ENCODE measurements around the gene SYT1.

Gene SYT1

DNA sequence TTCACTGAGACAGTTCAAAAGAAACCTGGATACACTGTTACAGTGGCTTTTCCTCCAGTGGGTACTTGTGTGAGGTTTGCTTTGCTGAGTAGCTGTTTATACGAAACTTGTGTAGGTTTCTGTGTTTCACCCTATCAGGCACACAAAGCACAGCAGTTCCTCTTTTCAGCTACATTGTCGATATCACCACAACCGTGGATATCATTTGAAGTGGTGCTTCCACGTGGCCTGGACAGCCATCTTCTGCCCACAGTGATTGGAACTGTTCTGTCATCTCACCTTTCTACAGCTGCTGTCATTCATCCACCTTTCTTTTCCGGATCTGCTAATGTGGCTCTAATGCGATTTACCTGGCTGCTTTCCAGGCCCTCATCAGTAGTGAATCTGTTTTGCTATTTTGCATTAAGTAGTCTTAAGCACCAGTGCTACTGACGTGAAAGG is 368.8 kb downstream of the SYT1 start:
- H3K27me3 Mint-ChIP-seq, result no peaks in the 10 kb centered on the region
- no peaks in the 10 kb centered on the region for H3K4me1 Mint-ChIP-seq
- H3K36me3 Mint-ChIP-seq (ENCODE audit: insufficient read depth), result no peaks in the 10 kb centered on the region
- no peak overlapping the region for H3K27ac Mint-ChIP-seq (ENCODE audit: low read depth)
- no peak for ATAC-seq (replicated peaks; ENCODE audit: extremely low read depth, poor library complexity, severe bottlenecking)
- H3K9me3 Mint-ChIP-seq, result peaks cover 13% of the 10 kb centered on the region
- no peak for DNase-seq (ENCODE audit: low spot score in 2 of 2)
- no peak overlapping the region for H3K4me3 Mint-ChIP-seq

DNA sequence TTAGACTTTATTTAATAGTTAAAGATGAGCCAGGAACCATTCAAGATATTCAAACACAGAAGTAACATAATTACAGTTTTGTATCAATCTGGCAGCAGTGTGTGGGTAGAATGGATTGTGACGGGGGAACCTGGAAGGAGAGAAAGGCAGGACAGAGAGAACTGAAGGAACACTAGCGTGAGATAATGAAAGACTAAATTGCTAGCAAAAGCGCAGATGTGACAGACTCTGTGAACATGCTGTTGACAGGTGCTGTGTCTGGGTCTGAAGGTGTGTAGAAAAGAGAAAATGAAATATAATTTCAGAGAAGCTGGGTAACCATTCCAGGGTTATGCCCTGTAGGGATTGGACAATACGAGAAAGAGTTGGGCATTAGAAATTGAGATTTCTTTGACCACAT is 372.3 kb downstream of the SYT1 start:
- ATAC-seq (replicated peaks; ENCODE audit: extremely low read depth, poor library complexity, severe bottlenecking), result no peak
- Mint-ChIP-seq H3K27ac (ENCODE audit: low read depth) (no peak overlapping the region), H3K4me1 (no peaks in the 10 kb centered on the region), H3K9me3 (peaks cover 11% of the 10 kb centered on the region), H3K36me3 (ENCODE audit: insufficient read depth) (no peaks in the 10 kb centered on the region), H3K27me3 (no peaks in the 10 kb centered on the region), H3K4me3 (no peak overlapping the region)
- DNase-seq (ENCODE audit: low spot score in 2 of 2), result no peak

DNA sequence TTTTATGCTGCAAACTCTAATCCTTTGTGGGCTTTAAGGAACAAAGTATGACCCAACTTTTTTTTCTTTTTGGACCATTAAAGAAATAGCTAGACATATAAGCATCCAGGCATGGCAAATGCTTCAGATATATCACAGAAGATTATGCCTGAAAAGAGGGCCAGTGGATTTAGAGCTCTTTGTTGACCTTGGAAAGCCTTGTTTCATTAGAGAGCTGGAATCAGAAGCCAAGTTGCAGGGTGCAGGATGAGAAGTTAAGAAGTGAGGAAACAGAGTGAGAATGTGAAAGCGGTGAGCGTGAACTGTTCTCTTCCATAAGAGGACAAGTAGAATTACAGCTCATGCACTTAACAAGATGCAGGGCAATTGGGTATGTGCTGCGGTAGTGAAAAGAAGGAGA is 373.7 kb downstream of the SYT1 start:
- no peaks in the 10 kb centered on the region for H3K4me1 Mint-ChIP-seq
- no peaks in the 10 kb centered on the region for H3K27me3 Mint-ChIP-seq
- no peaks in the 10 kb centered on the region for H3K36me3 Mint-ChIP-seq (ENCODE audit: insufficient read depth)
- no peak overlapping the region for H3K4me3 Mint-ChIP-seq
- peaks cover 6% of the 10 kb centered on the region for H3K9me3 Mint-ChIP-seq
- no peak for DNase-seq (ENCODE audit: low spot score in 2 of 2)
- no peak overlapping the region for H3K27ac Mint-ChIP-seq (ENCODE audit: low read depth)
- no peak for ATAC-seq (replicated peaks; ENCODE audit: extremely low read depth, poor library complexity, severe bottlenecking)

DNA sequence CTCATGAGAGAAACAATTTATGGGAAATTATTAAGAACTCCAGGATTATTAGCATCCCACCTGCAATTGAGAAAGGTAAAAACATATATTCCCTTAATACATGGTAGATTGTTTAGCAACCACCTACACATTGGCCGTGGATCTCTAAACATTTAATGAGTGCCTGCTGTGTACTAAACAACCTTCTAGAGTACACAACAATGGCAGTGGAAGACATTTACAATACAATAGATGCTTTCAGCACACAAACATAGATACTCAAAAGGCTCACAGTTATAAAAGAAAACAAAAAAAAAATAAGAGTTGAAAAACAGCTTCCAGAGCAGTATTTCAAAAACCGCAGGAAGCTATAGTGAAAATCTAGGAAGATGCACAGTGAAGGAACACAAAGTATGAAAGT is 382.9 kb downstream of the SYT1 start:
- no peak for DNase-seq (ENCODE audit: low spot score in 2 of 2)
- no peak for ATAC-seq (replicated peaks; ENCODE audit: extremely low read depth, poor library complexity, severe bottlenecking)
- peaks cover 3% of the 10 kb centered on the region for H3K36me3 Mint-ChIP-seq (ENCODE audit: insufficient read depth)

DNA sequence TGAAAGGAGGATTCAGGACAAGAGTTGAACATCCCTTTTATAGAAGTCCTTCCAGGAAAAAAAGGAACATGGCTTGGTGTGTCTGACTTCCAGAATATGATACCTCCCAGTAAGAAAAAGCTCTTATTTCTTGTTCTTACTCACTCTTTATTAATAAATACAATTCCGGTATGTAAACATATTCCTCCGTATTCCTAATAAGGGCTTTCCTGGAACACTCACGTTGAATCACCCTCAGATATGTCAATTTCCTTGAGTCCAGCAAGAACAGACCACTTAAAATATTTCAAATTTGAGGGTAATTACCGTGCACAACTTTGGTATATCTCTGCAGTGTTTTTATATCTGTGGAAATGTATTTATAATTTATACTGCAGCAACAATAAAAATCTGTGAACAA is 385.6 kb downstream of the SYT1 start:
- Mint-ChIP-seq H3K27ac (ENCODE audit: low read depth) (no peak overlapping the region), H3K4me1 (no peaks in the 10 kb centered on the region), H3K36me3 (ENCODE audit: insufficient read depth) (peaks cover 3% of the 10 kb centered on the region), H3K27me3 (no peaks in the 10 kb centered on the region), H3K9me3 (peaks cover 23% of the 10 kb centered on the region), H3K4me3 (no peak overlapping the region)
- no peak for DNase-seq (ENCODE audit: low spot score in 2 of 2)
- no peak for ATAC-seq (replicated peaks; ENCODE audit: extremely low read depth, poor library complexity, severe bottlenecking)

More for the DNA sequence above, 382.9 kb downstream of the SYT1 start:
- Mint-ChIP-seq H3K27ac (ENCODE audit: low read depth) (no peak overlapping the region), H3K4me1 (no peaks in the 10 kb centered on the region), H3K27me3 (no peaks in the 10 kb centered on the region), H3K4me3 (no peak overlapping the region), H3K9me3 (peaks cover 17% of the 10 kb centered on the region)

DNA sequence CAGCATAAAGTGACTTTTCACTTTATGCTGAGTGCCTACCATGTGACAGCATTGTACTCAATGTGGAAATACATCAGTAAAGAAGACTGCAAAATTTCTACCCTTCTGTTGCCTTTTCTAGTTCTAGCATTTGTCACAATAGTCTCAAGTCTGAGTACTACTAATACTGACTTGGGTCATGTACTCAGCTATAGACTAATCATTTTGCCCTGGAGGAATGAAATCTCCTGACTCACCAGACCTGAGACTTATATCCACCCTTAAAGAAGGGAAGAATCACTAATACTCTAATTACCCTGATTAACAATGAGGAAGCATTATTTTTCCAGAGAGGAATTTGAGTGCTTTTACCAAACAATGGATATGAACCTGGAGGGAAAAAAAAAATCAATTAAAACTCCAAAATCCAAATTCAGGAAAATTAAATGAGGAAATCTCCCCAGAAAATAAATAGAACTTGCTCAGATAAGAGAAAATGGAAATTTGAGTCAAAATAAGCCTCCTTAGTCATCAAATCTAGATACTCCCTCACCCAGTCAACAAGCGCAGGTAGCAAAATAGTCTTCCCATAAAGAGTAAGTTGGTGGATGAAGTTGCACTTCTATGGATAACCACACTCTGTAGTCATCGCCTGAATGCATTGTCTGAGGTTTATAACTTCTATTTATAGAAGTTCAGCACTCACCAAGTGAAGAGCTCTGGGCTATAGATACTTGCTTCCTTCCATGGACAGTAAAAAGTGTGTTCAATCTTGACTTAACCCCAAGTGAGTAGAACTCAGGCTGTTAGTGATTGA is 386.6 kb downstream of the SYT1 start:
- Mint-ChIP-seq H3K9me3 (peaks cover 23% of the 10 kb centered on the region), H3K36me3 (ENCODE audit: insufficient read depth) (peaks cover 3% of the 10 kb centered on the region), H3K27ac (ENCODE audit: low read depth) (no peak overlapping the region), H3K4me1 (no peaks in the 10 kb centered on the region), H3K27me3 (no peaks in the 10 kb centered on the region), H3K4me3 (no peak overlapping the region)
- no peak for DNase-seq (ENCODE audit: low spot score in 2 of 2)
- ATAC-seq (replicated peaks; ENCODE audit: extremely low read depth, poor library complexity, severe bottlenecking), result no peak

DNA sequence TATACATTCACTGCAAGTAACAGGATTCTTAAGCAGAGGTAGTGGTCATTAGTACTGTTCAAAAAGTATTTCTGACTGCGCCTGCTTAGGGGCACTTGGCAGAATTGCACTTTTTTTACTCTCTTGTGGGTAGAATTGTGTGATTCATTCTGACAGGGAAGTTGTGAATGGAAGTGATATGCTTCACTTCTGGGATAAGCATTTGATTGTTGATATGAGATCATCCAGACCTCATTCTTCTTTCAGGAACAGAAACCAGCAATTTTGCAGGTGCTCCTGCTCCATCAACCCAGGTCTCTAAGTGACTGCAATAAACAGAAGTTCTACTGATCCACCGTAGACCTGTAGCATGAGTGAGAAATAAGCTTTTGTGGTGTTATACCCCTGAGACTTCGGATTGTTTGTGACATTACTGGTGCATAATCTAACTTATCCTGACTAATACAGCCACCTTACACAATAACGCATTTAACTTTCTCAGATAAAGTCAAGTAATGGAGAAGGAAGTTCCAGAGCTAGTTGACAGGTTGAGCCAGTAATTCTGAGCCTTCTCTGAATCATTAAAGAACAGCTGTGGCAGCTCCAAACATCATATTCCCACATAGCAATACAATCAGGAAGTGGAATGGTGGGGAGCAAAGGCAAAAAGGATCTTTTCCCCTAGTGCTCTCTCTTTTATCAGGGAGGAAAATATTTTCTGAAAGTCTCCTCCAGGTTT is 387.9 kb downstream of the SYT1 start:
- no peak overlapping the region for H3K4me3 Mint-ChIP-seq

DNA sequence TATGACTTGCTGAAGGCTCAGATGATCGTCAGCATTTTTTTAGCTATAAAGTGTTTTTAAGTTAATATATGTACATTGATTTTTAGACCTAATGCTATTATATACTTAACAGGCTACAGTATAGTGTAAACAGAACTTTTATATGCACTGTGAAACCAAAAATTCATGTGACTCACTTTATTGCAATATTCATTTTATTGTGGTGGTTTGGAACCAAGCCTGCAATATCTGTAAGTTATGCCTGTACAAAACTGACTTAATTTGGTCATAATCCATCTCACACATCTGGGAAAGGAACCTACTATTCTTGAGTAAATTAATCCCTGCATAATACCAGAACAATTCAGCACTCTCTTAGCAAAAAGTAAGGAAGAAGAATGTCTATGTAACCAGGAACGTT is 390.7 kb downstream of the SYT1 start:
- DNase-seq (ENCODE audit: low spot score in 2 of 2), result no peak
- Mint-ChIP-seq H3K36me3 (ENCODE audit: insufficient read depth) (peaks cover 2% of the 10 kb centered on the region), H3K9me3 (peaks cover 6% of the 10 kb centered on the region), H3K4me3 (no peak overlapping the region), H3K27ac (ENCODE audit: low read depth) (no peak overlapping the region), H3K27me3 (no peaks in the 10 kb centered on the region), H3K4me1 (no peaks in the 10 kb centered on the region)
- no peak for ATAC-seq (replicated peaks; ENCODE audit: extremely low read depth, poor library complexity, severe bottlenecking)

More for the DNA sequence above, 387.9 kb downstream of the SYT1 start:
- Mint-ChIP-seq H3K27ac (ENCODE audit: low read depth) (no peak overlapping the region), H3K9me3 (peaks cover 15% of the 10 kb centered on the region), H3K27me3 (no peaks in the 10 kb centered on the region), H3K4me1 (no peaks in the 10 kb centered on the region), H3K36me3 (ENCODE audit: insufficient read depth) (peaks cover 1% of the 10 kb centered on the region)
- DNase-seq (ENCODE audit: low spot score in 2 of 2), result no peak
- ATAC-seq (replicated peaks; ENCODE audit: extremely low read depth, poor library complexity, severe bottlenecking), result no peak

DNA sequence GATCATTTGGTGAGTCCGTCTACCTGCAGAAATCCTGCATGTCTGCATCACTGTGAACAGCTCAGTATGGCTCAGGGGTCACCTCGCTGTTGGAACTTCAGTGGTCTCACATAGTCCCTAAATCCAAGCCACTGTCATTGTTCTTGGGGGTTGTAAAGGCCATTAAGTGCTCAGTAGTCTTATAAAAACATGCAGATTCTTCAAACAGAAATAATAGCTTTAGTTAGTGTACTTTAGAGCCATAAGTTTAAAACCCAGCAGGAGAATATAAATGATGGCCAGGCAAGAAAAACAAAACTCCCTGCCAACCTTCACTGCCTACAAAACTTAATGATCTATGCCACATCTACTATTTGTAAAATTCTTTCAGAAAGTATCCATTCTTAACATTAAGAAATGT is 396.3 kb downstream of the SYT1 start:
- Mint-ChIP-seq H3K36me3 (ENCODE audit: insufficient read depth) (peaks cover 2% of the 10 kb centered on the region), H3K27me3 (no peaks in the 10 kb centered on the region), H3K9me3 (peaks cover 6% of the 10 kb centered on the region), H3K27ac (ENCODE audit: low read depth) (no peak overlapping the region), H3K4me3 (no peak overlapping the region), H3K4me1 (no peaks in the 10 kb centered on the region)
- no peak for DNase-seq (ENCODE audit: low spot score in 2 of 2)
- ATAC-seq (replicated peaks; ENCODE audit: extremely low read depth, poor library complexity, severe bottlenecking), result no peak

DNA sequence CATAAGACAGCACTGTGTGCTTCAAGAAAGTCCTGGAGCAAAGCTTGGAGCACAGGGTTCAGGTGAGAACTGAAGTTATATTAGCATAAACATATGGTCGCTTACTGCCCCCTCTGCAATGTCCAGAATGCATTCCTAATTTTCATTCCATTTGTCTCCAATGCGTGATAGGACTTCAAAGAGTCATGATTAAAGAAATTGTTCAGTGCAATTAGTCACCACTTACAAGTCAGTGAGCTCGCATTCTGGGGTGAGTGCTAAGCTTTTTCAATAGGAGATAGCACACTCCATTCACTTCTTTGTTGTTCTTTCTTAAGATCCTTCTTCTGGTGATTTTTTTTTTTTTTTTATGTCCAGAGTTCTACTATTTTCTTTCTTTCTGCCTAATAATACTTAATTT is 398.4 kb downstream of the SYT1 start:
- H3K4me1 Mint-ChIP-seq, result no peaks in the 10 kb centered on the region
- H3K36me3 Mint-ChIP-seq (ENCODE audit: insufficient read depth), result peaks cover 3% of the 10 kb centered on the region
- peaks cover 11% of the 10 kb centered on the region for H3K9me3 Mint-ChIP-seq
- ATAC-seq (replicated peaks; ENCODE audit: extremely low read depth, poor library complexity, severe bottlenecking), result no peak
- H3K27me3 Mint-ChIP-seq, result no peaks in the 10 kb centered on the region
- no peak for DNase-seq (ENCODE audit: low spot score in 2 of 2)
- H3K4me3 Mint-ChIP-seq, result no peak overlapping the region
- H3K27ac Mint-ChIP-seq (ENCODE audit: low read depth), result no peak overlapping the region

DNA sequence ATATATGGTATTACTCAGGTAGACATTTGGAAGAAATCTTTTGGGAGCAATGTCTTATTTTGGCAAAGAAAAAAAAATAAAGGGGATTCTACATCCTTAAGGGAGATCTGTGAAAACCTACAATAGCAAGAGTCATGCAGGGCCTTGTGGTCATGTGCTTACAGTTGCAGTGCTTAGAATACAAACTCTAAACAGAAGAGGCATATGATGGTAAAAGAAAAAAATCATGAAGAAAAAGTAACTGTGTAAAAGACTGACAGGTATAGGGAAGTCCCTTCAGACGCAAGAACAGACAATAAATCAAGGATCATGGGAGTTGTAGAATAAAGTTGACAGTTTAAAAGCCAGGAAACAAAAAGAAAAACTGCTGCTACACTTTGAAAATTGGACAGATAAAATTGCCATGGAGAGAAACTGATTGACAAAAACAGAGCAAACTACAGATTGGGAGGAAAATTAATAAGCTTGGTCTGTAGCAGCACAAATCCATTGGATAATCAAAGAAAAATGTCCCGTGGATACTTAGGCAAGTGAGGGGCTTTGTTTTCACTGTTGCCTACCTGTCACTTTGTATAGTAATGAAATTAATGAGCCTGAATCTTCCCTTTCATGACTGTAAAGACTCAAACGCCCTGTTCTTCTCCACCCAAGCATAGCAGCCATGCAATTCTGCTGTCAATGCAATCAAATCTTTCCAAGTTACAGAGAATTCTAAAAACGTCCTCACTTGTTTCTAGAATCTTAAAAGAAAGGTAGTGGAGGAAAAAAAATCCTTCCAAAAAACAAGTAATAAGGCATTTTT is 402.0 kb downstream of the SYT1 start:
- H3K27ac Mint-ChIP-seq (ENCODE audit: low read depth), result no peak overlapping the region

DNA sequence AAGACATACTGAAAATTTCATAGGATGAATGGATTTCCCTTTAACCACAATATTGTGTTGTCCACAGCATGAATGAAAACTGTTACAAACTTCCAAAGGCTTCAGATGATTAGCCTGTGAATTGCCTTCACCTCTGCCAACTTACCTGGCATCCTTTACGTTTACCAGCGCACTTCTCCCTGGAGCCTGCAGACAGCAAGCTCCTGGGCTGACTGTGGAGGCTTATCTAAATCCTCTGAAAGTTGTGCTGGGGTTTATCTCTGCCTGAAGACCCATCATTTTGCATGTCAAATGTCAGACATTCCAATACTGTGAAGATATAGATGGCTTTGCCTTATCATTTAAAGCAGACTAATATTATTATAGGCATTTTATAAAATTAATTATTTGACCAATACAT is 403.0 kb downstream of the SYT1 start:
- Mint-ChIP-seq H3K27me3 (no peaks in the 10 kb centered on the region), H3K4me1 (no peaks in the 10 kb centered on the region)
- no peak for ATAC-seq (replicated peaks; ENCODE audit: extremely low read depth, poor library complexity, severe bottlenecking)

More for the DNA sequence above, 402.0 kb downstream of the SYT1 start:
- no peaks in the 10 kb centered on the region for H3K4me1 Mint-ChIP-seq
- H3K9me3 Mint-ChIP-seq, result peaks cover 17% of the 10 kb centered on the region
- no peaks in the 10 kb centered on the region for H3K27me3 Mint-ChIP-seq
- DNase-seq (ENCODE audit: low spot score in 2 of 2) (no peak), ATAC-seq (replicated peaks; ENCODE audit: extremely low read depth, poor library complexity, severe bottlenecking) (no peak)
- peaks cover 2% of the 10 kb centered on the region for H3K36me3 Mint-ChIP-seq (ENCODE audit: insufficient read depth)
- no peak overlapping the region for H3K4me3 Mint-ChIP-seq

More for the DNA sequence above, 403.0 kb downstream of the SYT1 start:
- H3K9me3 Mint-ChIP-seq, result peaks cover 23% of the 10 kb centered on the region
- H3K4me3 Mint-ChIP-seq, result no peak overlapping the region
- no peak for DNase-seq (ENCODE audit: low spot score in 2 of 2)
- H3K36me3 Mint-ChIP-seq (ENCODE audit: insufficient read depth), result peaks cover 2% of the 10 kb centered on the region
- H3K27ac Mint-ChIP-seq (ENCODE audit: low read depth), result no peak overlapping the region

Measured in central memory CD8-positive, alpha-beta T cell (primary cell).